HG02610 (cell line): ENCODE data around the gene NID2.

Source experiments
- ATAC-seq: cut with Tn5 transposase; IDR thresholded peaks from one replicate; pipeline ENCODE4 v1.9.1; 2021; ENCODE audit warnings: mild to moderate bottlenecking, moderate library complexity; ENCODE audit not compliant: unreplicated experiment

Gene NID2

GRCh38 chr14:52054678-52055077 is 14.2 kb downstream of the NID2 start:
- no peak for ATAC-seq

GRCh38 chr14:52053044-52053443 is 15.8 kb downstream of the NID2 start:
- ATAC-seq = no peak

GRCh38 chr14:52052288-52052943 is 16.4 kb downstream of the NID2 start:
- ATAC-seq = no peak

- no peak for ATAC-seq
Observed at GRCh38 chr14:52051871-52052270, 17.0 kb downstream of the NID2 start.

- no peak for ATAC-seq
Observed at GRCh38 chr14:52051251-52051650, 17.6 kb downstream of the NID2 start.

DNA sequence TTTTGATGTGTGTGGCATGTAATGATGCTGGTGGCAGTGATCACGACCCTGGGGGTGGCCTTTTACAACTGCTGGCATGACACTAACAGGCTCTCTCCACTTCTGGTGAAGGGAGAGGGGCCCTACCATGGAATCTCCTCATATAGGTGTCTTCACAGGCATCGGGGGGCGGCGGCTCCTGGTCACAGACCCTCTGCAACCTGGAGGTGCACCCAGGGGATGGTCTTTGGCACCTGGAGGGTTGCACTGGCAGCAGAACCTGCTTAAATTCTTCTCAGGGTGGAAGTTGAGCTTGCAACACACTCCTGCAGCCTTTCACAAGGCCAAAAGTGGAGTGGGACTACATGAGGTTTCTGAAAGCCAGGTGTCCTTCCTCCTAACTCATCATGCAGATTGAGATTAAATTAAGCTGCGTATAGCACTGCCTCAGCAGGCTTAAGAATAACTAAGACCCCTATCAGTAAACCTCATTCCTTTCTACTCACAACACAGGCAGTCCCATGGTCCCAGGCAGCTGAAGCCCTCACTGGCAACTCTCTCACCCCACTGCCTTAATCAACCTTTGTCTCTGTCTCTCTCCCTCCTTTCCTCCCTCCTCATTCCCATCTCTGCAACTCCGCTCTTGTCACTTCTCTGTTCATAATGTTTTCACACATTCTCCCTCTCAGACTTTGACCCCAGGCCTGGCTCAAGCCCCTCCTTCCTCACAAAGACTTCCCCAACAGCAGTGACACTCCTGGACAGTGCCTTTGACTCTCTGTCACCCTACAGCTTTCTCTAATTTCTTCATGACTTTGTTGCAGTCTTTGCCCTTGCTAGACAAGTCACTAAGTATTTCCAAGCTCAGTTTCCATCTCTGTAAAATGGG is 18.9 kb downstream of the NID2 start:
- no peak for ATAC-seq

GRCh38 chr14:52049271-52049670 is 19.6 kb downstream of the NID2 start:
- ATAC-seq = no peak

- ATAC-seq = no peak
Observed at GRCh38 chr14:52048641-52049204, 20.1 kb downstream of the NID2 start.

DNA sequence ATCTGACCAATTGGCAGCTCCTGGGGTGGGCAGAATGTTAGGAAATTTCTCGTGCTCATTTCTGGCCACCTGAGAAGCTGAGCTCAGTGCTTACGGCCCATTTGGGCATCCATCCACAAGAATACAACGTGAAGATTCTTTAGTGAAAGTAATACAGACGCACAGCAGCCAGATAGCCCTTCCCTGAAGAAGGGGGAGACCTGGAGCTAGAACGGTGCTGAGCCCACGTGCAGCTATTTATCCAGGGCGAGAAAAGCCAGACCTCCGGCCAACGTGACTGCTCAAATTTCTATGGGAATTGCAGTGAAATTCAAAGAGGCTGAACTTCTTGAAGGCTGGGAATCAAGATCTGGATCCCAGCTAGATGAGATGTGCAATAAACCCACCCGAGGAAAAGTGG is 20.7 kb downstream of the NID2 start:
- ATAC-seq = no peak

DNA sequence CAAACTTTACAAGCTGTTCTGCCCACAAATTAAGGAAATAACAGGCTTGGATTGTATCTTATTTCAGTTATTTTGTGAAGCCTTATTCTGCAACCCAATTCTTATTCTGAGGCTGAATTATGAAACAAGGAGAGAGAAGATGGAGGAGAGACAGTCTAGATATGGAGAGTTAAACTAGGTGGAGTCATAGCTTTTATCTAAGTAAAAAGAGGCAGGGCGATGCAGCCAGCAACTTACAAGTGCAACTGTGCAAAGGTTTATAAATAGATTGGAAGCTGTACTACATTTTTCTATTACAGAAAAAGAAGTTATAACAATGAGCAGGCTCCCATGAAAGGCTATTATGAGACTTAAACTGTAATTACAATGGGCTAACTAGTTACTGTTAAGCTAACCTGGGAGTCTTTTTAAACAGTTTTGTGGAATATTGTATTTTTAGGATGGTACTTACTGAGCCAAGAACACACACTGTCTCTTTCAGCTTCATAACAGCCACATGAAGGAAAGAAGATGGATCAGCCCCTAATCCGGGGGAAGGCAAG is 22.4 kb downstream of the NID2 start:
- no peak for ATAC-seq

- no peak for ATAC-seq
Observed at GRCh38 chr14:52044791-52045522, 23.9 kb downstream of the NID2 start.

DNA sequence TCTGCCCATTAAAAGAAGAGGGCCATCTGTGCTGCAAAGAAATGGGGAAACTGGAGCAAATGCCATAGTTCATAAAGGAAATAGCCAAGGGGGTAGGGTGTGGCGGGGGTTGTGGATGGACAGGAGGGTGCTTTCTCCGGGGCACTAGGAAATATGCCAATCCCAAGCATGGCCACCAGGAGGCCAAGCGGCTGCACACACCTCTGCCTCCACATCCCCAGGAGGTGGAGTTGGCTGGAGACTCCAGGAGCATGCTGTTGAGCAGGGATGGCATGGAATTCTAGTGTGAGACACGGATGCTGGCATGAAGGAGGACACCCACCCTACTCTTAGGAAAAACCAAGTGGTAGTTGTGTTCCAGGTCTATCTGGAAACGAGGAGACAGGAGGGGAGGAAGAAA is 25.2 kb downstream of the NID2 start:
- no peak for ATAC-seq

DNA sequence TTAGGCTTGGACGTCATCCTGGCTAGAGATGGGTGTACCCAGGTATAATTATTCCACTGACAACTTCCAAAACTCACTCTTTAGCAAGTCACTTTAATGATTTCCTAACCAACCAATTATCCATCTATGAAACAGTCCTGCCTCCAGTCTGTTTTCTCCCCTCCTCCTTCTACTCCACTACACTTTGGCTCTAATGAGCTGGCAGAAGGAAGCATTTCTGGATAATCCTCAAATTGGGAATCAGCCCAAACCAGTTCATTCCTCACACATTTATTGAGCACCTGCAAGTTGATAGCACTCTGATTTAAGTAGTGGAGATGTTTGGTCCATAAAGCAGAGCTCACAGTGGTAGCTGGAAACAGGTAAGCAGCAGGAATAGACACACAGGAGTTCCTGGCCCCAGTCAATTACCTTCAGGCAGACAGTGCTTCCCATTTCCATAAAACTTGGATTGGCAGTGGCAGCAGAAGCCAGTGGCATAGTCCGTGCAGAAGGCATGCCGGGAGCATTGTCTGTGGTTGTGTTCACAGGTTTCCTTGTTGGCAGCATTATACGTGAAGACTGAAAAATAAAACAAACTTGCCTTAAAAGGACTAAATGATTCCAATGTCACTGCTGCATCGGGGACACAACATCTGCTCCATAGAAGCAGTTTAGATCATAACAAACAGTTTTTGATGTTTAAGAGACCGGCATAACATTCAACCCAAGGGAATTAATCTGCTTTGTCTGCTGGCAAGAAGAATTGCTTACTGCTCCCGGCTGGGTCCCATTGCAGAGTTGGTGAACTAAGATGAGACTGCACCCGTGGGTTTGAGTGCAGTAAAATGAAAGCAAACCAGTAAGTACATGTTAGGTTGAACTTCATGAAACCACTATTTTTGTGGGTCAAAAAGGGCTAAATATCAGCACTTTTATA is 26.2 kb downstream of the NID2 start:
- ATAC-seq = no peak

DNA sequence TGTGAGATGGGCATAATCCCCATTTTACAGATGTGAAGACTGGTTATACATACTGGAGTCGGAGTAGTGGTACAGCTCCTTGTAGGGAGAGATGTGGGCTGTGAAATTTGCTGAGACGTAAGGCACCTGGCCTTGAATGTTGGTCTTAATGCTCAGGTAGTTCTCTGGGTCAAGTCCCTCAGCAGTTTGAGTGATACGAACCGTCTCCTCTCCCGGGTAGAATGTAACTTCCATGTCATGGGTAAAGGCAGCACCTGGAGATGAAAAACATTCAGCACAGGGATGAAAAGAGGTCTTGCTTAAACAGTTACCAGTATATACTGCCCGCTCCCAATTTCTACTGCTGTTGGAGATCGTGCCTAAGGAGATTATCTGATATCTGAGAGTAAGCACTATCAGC is 28.3 kb downstream of the NID2 start:
- ATAC-seq = no peak

DNA sequence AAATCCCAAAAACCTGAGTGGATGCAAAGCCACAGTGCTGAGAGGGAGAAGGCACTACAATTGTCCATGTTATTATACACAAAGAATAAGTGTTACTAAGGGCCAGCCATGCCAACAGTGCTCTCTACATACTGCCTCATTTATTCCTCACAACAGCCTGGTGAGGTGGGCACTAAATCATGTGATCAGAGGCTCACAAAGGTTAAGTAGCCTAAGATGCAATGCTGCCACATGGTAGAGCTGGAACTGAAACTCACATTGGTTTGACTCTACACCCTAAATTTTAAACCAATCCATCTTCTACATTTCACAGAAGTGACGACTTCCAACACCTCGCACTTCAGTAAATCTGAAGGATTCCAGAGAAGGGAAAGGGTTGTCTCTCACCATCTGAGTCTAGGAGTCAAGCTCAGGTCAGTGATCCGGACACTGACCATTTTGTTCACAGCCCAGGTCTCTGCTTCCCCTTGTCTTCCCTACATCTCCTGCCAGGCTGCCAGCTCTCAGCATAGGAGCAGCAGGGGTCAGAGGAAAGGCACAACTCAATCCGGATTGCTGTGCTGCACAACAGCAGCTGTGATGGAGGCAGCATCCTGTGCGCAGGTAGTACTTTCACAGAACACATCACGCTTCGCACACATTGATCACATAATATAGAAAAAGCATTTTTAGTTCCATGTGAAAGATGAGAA is 29.6 kb downstream of the NID2 start:
- no peak for ATAC-seq

GRCh38 chr14:52033101-52033642 is 35.7 kb downstream of the NID2 start:
- no peak for ATAC-seq

- no peak for ATAC-seq
Observed at GRCh38 chr14:52032204-52032801, 36.6 kb downstream of the NID2 start.

DNA sequence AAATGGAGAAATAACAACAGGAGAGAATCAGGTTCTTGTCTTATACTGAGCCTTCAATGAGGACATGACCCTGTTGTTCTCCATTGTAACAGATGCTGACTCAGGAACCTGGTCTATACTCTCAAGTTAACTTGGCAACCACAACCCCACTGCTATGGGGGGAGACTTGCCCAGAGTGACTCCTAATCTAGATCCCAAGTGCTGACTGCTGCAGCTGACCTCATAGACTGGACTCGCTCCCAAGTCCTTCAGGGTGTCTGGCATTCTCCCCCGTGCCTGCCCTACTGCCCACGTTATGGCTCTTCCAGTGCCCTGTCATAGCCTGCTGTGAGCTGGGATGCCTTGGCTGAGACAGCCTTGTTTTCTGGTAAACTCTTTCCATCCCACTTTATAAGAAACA is 37.1 kb downstream of the NID2 start:
- no peak for ATAC-seq

DNA sequence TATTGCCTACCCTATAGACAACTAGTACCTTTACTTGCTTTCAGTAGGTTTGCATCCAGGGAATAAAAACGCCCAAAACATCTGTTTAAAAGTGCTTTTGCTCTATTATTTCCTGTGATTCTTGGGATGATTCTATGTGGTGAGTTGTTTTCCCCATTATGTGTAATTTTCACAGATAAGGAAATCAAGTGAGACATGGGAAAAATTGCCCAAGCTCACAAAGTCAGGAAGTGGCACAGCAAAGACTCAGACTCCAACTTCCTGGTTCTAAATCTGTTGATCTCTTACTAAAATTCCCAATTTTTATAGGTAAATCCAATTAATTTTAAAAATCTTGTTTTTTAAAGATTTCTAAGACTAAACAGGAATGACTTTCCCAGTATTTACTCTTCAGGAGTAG is 39.0 kb downstream of the NID2 start:
- ATAC-seq = no peak
